Neutrophil (primary cell): ENCODE measurements around the gene ACTR2.
"Not testable (repeated sequence)": the region's sequence is repeated elsewhere in the genome, so short reads cannot be mapped to it uniquely, and the experiment has no call there.

Experiments used
- H3K27ac ChIP-seq: fragments of 200-600 bp; sonication (generic); 2 replicates; pipeline ENCODE4 v1.5.1; 2016; ENCODE audit warnings: mild to moderate bottlenecking, moderate library complexity
- H3K27me3 ChIP-seq: fragments of 200-600 bp; sonication (generic); 2 replicates; pipeline ENCODE4 v1.6.0; 2016; ENCODE audit warnings: mild to moderate bottlenecking
- H3K36me3 ChIP-seq: fragments of 200-600 bp; sonication (generic); 2 replicates; pipeline ENCODE4 v1.5.1; 2017
- H3K4me1 ChIP-seq, 2 experiments: fragments of 200-600 bp in 1 of 2; sonication (generic) in 1 of 2; 1 replicate in 1 of 2; 2 replicates in 1 of 2; pipeline versions ENCODE4 v1.5.1 to v1.6.1; 2013 to 2016; ENCODE audit warnings: low read depth in 1 of 2, low read length in 1 of 2, mild to moderate bottlenecking in 1 of 2, moderate library complexity in 1 of 2; ENCODE audit not compliant: control insufficient read depth in 1 of 2, insufficient read depth in 1 of 2
- H3K4me3 ChIP-seq, 2 experiments: fragments of 200-600 bp in 1 of 2; sonication (generic) in 1 of 2; 1 replicate in 1 of 2; 2 replicates in 1 of 2; pipeline ENCODE4 v1.5.1; 2013 to 2016; ENCODE audit warnings: low read depth in 1 of 2, low read length in 1 of 2, mild to moderate bottlenecking in 1 of 2, moderate library complexity in 1 of 2
- H3K9me3 ChIP-seq: fragments of 200-600 bp; sonication (generic); 2 replicates; pipeline ENCODE4 v1.5.1; 2016
- TF ChIP-seq, protein P1 (sequence below): fragments of 200-600 bp; sonication (generic); IDR thresholded peaks from 2 replicates; pipeline ENCODE4 v1.5.1; 2016; ENCODE audit warnings: antibody characterized with exemption

Gene ACTR2

GRCh38 chr2:65313954-65314256, 86.3 kb downstream of the ACTR2 start:
- H3K27me3 ChIP-seq: no peaks in the 10 kb centered on the region
- TF ChIP-seq, protein P1, sequence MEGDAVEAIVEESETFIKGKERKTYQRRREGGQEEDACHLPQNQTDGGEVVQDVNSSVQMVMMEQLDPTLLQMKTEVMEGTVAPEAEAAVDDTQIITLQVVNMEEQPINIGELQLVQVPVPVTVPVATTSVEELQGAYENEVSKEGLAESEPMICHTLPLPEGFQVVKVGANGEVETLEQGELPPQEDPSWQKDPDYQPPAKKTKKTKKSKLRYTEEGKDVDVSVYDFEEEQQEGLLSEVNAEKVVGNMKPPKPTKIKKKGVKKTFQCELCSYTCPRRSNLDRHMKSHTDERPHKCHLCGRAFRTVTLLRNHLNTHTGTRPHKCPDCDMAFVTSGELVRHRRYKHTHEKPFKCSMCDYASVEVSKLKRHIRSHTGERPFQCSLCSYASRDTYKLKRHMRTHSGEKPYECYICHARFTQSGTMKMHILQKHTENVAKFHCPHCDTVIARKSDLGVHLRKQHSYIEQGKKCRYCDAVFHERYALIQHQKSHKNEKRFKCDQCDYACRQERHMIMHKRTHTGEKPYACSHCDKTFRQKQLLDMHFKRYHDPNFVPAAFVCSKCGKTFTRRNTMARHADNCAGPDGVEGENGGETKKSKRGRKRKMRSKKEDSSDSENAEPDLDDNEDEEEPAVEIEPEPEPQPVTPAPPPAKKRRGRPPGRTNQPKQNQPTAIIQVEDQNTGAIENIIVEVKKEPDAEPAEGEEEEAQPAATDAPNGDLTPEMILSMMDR: no peak
- H3K36me3 ChIP-seq: peaks cover 17% of the 10 kb centered on the region

DNA sequence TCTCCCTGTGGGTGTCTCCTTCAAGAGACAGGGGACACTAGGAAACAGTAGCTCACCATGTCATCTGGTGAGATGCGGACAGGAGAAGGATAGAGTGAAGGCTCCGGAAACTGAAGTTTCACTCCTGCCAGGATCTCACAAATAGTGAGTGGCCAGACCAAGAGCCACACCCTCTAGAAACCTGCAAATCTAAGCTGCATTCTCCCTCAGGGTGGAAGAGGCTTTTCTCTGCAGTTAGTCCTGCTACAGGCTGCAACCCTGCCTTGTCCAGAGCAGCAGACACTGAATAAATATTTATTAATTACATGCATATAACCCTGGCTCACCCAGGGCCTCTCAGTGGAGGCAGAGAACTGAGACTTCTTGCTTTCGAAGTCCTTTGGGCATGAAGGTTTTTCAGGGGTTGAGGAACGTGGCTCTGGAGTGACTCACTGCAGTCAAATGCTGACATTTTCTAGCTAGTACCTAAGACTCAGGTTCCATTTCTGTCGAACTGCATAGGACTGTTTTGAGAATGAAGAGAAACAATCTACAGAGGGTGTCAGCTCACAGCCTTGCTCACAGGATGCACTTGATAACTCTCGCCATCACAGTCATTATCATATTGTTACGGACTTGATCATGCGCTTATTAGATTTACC, 87.3 kb downstream of the ACTR2 start:
- H3K27me3 ChIP-seq: no peaks in the 10 kb centered on the region
- no peak overlapping the region for H3K4me3 ChIP-seq
- no peak overlapping the region for H3K27ac ChIP-seq
- H3K4me1 ChIP-seq: peaks cover 0 to 4% of the 10 kb centered on the region in 2 experiments
- TF ChIP-seq, protein P1: no peak
- peaks cover 17% of the 10 kb centered on the region for H3K36me3 ChIP-seq
- no peaks in the 10 kb centered on the region for H3K9me3 ChIP-seq

More at GRCh38 chr2:65313954-65314256, 86.3 kb downstream of the ACTR2 start:
- Histone ChIP-seq H3K9me3 (no peaks in the 10 kb centered on the region), H3K4me1 (peaks cover 0 to 4% of the 10 kb centered on the region in 2 experiments), H3K4me3 (no peak overlapping the region), H3K27ac (no peak overlapping the region)

DNA sequence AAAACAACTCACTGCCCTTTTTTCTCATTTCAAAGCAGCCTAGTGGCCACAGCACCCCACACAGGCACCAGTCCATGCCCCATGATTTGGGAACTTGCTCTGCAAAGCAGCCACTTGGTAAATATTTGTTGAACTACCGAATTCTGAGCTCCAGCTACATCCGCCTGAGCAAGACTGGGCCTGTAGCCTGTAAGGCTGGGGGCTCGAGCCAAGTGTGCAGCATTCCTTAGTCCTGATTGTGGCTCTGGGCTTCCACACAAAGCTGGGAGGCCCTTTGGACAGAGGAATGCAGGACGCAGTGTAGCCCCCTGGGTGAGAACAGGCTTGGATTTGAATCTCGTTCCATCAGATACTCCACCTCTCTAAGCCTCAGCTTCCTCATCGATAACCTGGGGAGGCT, 88.4 kb downstream of the ACTR2 start:
- Histone ChIP-seq H3K9me3 (no peaks in the 10 kb centered on the region), H3K4me1 (peaks cover 0 to 4% of the 10 kb centered on the region in 2 experiments), H3K36me3 (peaks cover 17% of the 10 kb centered on the region), H3K27me3 (no peaks in the 10 kb centered on the region), H3K4me3 (no peak overlapping the region), H3K27ac (no peak overlapping the region)
- TF ChIP-seq, protein P1: no peak

DNA sequence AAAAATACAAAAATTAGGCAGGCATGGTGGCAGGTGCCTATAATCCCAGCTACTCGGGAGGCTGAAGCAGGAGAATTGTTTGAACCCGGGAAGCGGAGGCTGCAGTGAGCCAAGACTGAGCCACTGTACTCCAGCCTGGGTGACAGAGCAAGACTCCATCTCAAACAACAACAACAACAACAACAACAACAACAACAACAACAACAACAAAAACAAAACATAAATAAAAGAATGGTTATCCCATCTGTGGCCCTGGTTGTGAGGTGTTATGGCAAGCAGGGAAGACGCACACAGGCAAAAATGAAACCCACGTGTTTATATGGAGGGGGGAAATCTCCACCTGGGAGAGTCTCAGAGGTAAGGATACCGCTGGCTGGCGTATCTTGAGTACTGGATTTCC, 89.7 kb downstream of the ACTR2 start:
- not testable (repeated sequence) for H3K9me3 ChIP-seq, H3K27ac ChIP-seq, H3K27me3 ChIP-seq, H3K4me3 ChIP-seq, H3K4me1 ChIP-seq
- H3K36me3 ChIP-seq: peaks cover 17% of the 10 kb centered on the region

DNA sequence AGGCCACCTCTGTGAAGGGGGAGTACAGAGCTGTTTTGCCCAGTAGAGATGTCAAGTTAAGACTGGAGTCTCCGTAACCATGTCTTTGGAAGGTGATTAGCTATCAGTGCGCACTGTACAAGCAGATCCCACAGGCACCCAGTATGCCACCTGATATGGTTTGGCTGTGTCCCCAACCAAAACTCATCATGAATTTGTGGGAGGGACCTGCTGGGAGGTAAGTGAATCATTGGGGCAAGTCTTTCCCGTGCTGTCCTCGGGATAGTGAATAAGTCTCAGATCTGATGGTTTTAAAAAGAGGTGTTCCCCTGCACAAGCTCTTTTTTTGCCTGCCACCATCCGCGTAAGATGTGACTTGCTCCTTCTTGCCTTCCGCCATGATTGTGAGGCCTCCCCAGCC, 90.2 kb downstream of the ACTR2 start:
- peaks cover 17% of the 10 kb centered on the region for H3K36me3 ChIP-seq
- no peaks in the 10 kb centered on the region for H3K27me3 ChIP-seq
- TF ChIP-seq, protein P1: no peak
- H3K9me3 ChIP-seq: no peaks in the 10 kb centered on the region
- H3K4me3 ChIP-seq: no peak overlapping the region
- no peak overlapping the region for H3K27ac ChIP-seq
- no peaks in the 10 kb centered on the region for H3K4me1 ChIP-seq

- no peak overlapping the region for H3K27ac ChIP-seq
- H3K9me3 ChIP-seq: no peaks in the 10 kb centered on the region
- no peaks in the 10 kb centered on the region for H3K27me3 ChIP-seq
- TF ChIP-seq, protein P1: no peak
- H3K4me1 ChIP-seq: no peaks in the 10 kb centered on the region
- no peak overlapping the region for H3K4me3 ChIP-seq
- H3K36me3 ChIP-seq: peaks cover 7% of the 10 kb centered on the region
Measured at GRCh38 chr2:65319072-65319673, 91.5 kb downstream of the ACTR2 start.
